HEK293T (cell line): ENCODE data around the gene H3-3A.

Experiments used
- CTCF ChIA-PET: fragments of 350-600 bp; formaldehyde crosslinking; extraction: SDS; loops from one replicate; lab custom pipeline; 2021; ENCODE audit warnings: antibody characterized with exemption, inconsistent platforms; lab: Yijun Ruan, JAX
- POLR2A ChIA-PET: fragments of 350-600 bp; formaldehyde crosslinking; extraction: SDS; loops from one replicate; lab custom pipeline; 2020; ENCODE audit warnings: antibody characterized with exemption, inconsistent platforms; lab: Yijun Ruan, JAX
- DNase-seq: peaks from one replicate; pipeline ENCODE4 v3.0.0; 2012; ENCODE audit warnings: mixed read lengths; ENCODE audit errors: extremely low spot score
- ARNT ChIP-seq: fragments of 450-650 bp; IDR thresholded peaks from 2 replicates; pipeline ENCODE4 v1.6.1; 2017; ENCODE audit warnings: mild to moderate bottlenecking
- BHLHE40 ChIP-seq: fragments of 450-650 bp; IDR thresholded peaks from 2 replicates; pipeline ENCODE4 v1.6.1; 2016; ENCODE audit warnings: mild to moderate bottlenecking, moderate library complexity, borderline replicate concordance
- CTBP1 ChIP-seq: fragments of 450-650 bp; IDR thresholded peaks from 2 replicates; pipeline ENCODE4 v1.6.1; 2016; ENCODE audit warnings: borderline replicate concordance
- ELF4 ChIP-seq: fragments of 450-650 bp; IDR thresholded peaks from 2 replicates; pipeline ENCODE4 v1.6.1; 2017; ENCODE audit warnings: antibody characterized with exemption
- FOXA1 ChIP-seq: fragments of 450-650 bp; IDR thresholded peaks from 2 replicates; pipeline ENCODE4 v1.6.1; 2016; ENCODE audit warnings: mild to moderate bottlenecking
- FOXK2 ChIP-seq: fragments of 450-650 bp; IDR thresholded peaks from 2 replicates; pipeline ENCODE4 v1.6.1; 2016; ENCODE audit warnings: mild to moderate bottlenecking
- FOXM1 ChIP-seq: fragments of 450-650 bp; IDR thresholded peaks from 2 replicates; pipeline ENCODE4 v1.6.1; 2017; ENCODE audit warnings: mild to moderate bottlenecking, borderline replicate concordance
- HDGF ChIP-seq: fragments of 450-650 bp; IDR thresholded peaks from 2 replicates; pipeline ENCODE4 v1.6.1; 2017; ENCODE audit warnings: antibody characterized with exemption, borderline replicate concordance
- L3MBTL2 ChIP-seq: fragments of 450-650 bp; conservative IDR thresholded peaks from 2 replicates; pipeline ENCODE4 v1.6.1; 2016; ENCODE audit warnings: mild to moderate bottlenecking
- LEF1 ChIP-seq: fragments of 450-650 bp; IDR thresholded peaks from 2 replicates; pipeline ENCODE4 v1.6.1; 2017; ENCODE audit warnings: mild to moderate bottlenecking, borderline replicate concordance
- NFRKB ChIP-seq: fragments of 450-650 bp; IDR thresholded peaks from 2 replicates; pipeline ENCODE4 v1.6.1; 2016; ENCODE audit warnings: mild to moderate bottlenecking, moderate library complexity
- PKNOX1 ChIP-seq: fragments of 450-650 bp; IDR thresholded peaks from 2 replicates; pipeline ENCODE4 v1.6.1; 2016
- SP1 ChIP-seq: fragments of 450-650 bp; IDR thresholded peaks from 2 replicates; pipeline ENCODE4 v1.6.1; 2017
- SUZ12 ChIP-seq: fragments of 450-650 bp; IDR thresholded peaks from 2 replicates; pipeline ENCODE4 v1.6.1; 2016; ENCODE audit warnings: mild to moderate bottlenecking
- TARDBP ChIP-seq: fragments of 450-650 bp; IDR thresholded peaks from 2 replicates; pipeline ENCODE4 v1.6.1; 2016
- ZNF384 ChIP-seq: fragments of 450-650 bp; IDR thresholded peaks from 2 replicates; pipeline ENCODE4 v1.6.1; 2016

The H3-3A gene

GRCh38 chr1:226098870-226099835 lies 36.6 kb downstream of the H3-3A start:
- DNase-seq = no peak
- ChIA-PET CTCF (interaction anchor here (0.7 to 1.1 kb wide), 2 partner anchors 16 to 29 kb away, joined by 3 to 4 read pairs; no protein-coding TSS in a partner anchor), POLR2A (interaction anchor here (1.1 to 1.9 kb wide), 3 partner anchors 10 to 36 kb away, joined by 4 to 12 read pairs (median 5); partner anchors contain the start of gene H3-3A)
- TF ChIP-seq FOXA1 (no peak), HDGF (no peak), TARDBP (no peak), L3MBTL2 (no peak), PKNOX1 (no peak), CTBP1 (no peak), ELF4 (no peak), BHLHE40 (no peak), ARNT (no peak), SP1 (no peak), SUZ12 (no peak), FOXK2 (no peak), NFRKB (no peak), FOXM1 (no peak), LEF1 (no peak), ZNF384 (no peak)

- peak; percentile 83 for DNase-seq
- TF ChIP-seq ELF4 (no peak), PKNOX1 (peak; percentile 46; the same call in 1 of the 2 replicates), BHLHE40 (no peak), CTBP1 (no peak), HDGF (no peak), FOXA1 (no peak), TARDBP (peak; percentile 45; the same call in 1 of the 2 replicates), FOXK2 (no peak), FOXM1 (no peak), L3MBTL2 (peak; percentile 61), LEF1 (no peak), ZNF384 (peak; percentile 77), NFRKB (no peak)
- CTCF ChIA-PET = interaction anchor here (1.5 to 2.7 kb wide), 2 partner anchors 25 to 36 kb away, joined by 3 to 13 read pairs; no protein-coding TSS in a partner anchor
- POLR2A ChIA-PET = interaction anchor here (1.3 to 2.3 kb wide), 2 partner anchors 9 to 17 kb away, joined by 6 to 12 read pairs; no protein-coding TSS in a partner anchor
These were observed 38.2 kb downstream of the H3-3A start for GRCh38 chr1:226100436-226101391.

- no peak for DNase-seq
- ChIA-PET CTCF (interaction anchor here (1.1 kb wide), 1 partner anchor 39 kb away, joined by 3 read pairs; no protein-coding TSS in a partner anchor), POLR2A (no interaction called here)
- TF ChIP-seq ARNT (no peak), HDGF (no peak), L3MBTL2 (no peak), ZNF384 (no peak)
These were observed 42.2 kb downstream of the H3-3A start for GRCh38 chr1:226104671-226105121.

- ChIA-PET CTCF (interaction anchor here (0.7 kb wide), 1 partner anchor 43 kb away, joined by 3 read pairs; no protein-coding TSS in a partner anchor), POLR2A (interaction anchor here (1.8 to 5.7 kb wide), 4 partner anchors 13 to 45 kb away, joined by 11 to 47 read pairs (median 17); partner anchors contain the start of gene H3-3A)
- TF ChIP-seq ARNT = no peak
- no peak for TF ChIP-seq FOXK2
- TF ChIP-seq LEF1 = no peak
- no peak for TF ChIP-seq NFRKB
- TF ChIP-seq ZNF384 = no peak
- DNase-seq = no peak
These were observed 45.2 kb downstream of the H3-3A start for GRCh38 chr1:226107471-226108460.
